Neuronal stem cell (in vitro differentiated cells): ENCODE results near the gene PAX7.
"Not testable (repeated sequence)": the region's sequence is repeated elsewhere in the genome, so short reads cannot be mapped to it uniquely, and the experiment has no call there.

Experiments used
- DNase-seq: peaks from one replicate; pipeline ENCODE4 v3.0.0-alpha.2; 2013; ENCODE audit warnings: low spot score
- H2AFZ ChIP-seq: one replicate; pipeline ENCODE4 v1.6.1; 2013; ENCODE audit warnings: mild to moderate bottlenecking, low read length, inconsistent platforms
- H2AK5ac ChIP-seq: 2 replicates; pipeline ENCODE4 v1.6.1; 2013; ENCODE audit warnings: low read depth, mild to moderate bottlenecking, inconsistent platforms, low read length, moderate library complexity, mixed read lengths
- H2BK120ac ChIP-seq: 2 replicates; pipeline ENCODE4 v1.6.1; 2013; ENCODE audit warnings: low read depth, mild to moderate bottlenecking, inconsistent platforms, low read length, moderate library complexity, mixed read lengths
- H2BK12ac ChIP-seq: one replicate; pipeline ENCODE4 v1.6.1; 2013; ENCODE audit warnings: low read length, inconsistent platforms
- H2BK15ac ChIP-seq: 2 replicates; pipeline ENCODE4 v1.6.1; 2013; ENCODE audit warnings: mild to moderate bottlenecking, low read length, inconsistent platforms, mixed read lengths
- H2BK5ac ChIP-seq: one replicate; pipeline ENCODE4 v1.6.1; 2013; ENCODE audit warnings: inconsistent platforms, mild to moderate bottlenecking, low read length, moderate library complexity
- H3K14ac ChIP-seq: one replicate; pipeline ENCODE4 v1.6.1; 2013; ENCODE audit warnings: low read length, inconsistent platforms
- H3K18ac ChIP-seq: 2 replicates; pipeline ENCODE4 v1.6.1; 2013; ENCODE audit warnings: low read length, inconsistent platforms
- H3K23ac ChIP-seq: 2 replicates; pipeline ENCODE4 v1.6.1; 2013; ENCODE audit warnings: low read depth, mild to moderate bottlenecking, mixed read lengths, low read length, inconsistent platforms; ENCODE audit not compliant: poor library complexity
- H3K27ac ChIP-seq: replicated peaks from 3 replicates; pipeline ENCODE4 v1.5.1; 2013; ENCODE audit warnings: low read length, inconsistent platforms
- H3K27me3 ChIP-seq, 3 experiments: 2 replicates each; pipeline ENCODE4 v1.6.1; 2013; ENCODE audit warnings: low read length in 3 of 3, mild to moderate bottlenecking in 2 of 3, inconsistent platforms in 1 of 3, low read depth in 1 of 3, mixed read lengths in 1 of 3, moderate library complexity in 1 of 3; ENCODE audit not compliant: control insufficient read depth in 3 of 3, insufficient read depth in 3 of 3
- H3K36me3 ChIP-seq, 2 donors: replicated peaks in 1 of 2; 2 replicates each; pipeline ENCODE4 v1.6.1; 2013; ENCODE audit warnings: low read length in 2 of 2; ENCODE audit not compliant: control insufficient read depth in 2 of 2, insufficient read depth in 2 of 2
- H3K4ac ChIP-seq: 2 replicates; pipeline ENCODE4 v1.6.1; 2013; ENCODE audit warnings: inconsistent platforms, mild to moderate bottlenecking, low read length, moderate library complexity
- H3K4me1 ChIP-seq, 2 donors: 1 replicate in 1 of 2; 2 replicates in 1 of 2; pipeline ENCODE4 v1.6.1; 2013; ENCODE audit warnings: low read length in 2 of 2, low read depth in 1 of 2; ENCODE audit not compliant: control insufficient read depth in 2 of 2, insufficient read depth in 1 of 2
- H3K4me2 ChIP-seq: one replicate; pipeline ENCODE4 v1.6.1; 2013; ENCODE audit warnings: mild to moderate bottlenecking, low read length, inconsistent platforms; ENCODE audit not compliant: insufficient read depth, poor library complexity, severe bottlenecking
- H3K4me3 ChIP-seq, 2 donors: 2 replicates each; pipeline ENCODE4 v1.5.1; 2013; ENCODE audit warnings: low read length in 2 of 2, mild to moderate bottlenecking in 2 of 2, inconsistent platforms in 1 of 2, moderate library complexity in 1 of 2
- H3K79me1 ChIP-seq: one replicate; pipeline ENCODE4 v1.6.1; 2013; ENCODE audit warnings: low read depth, mild to moderate bottlenecking, inconsistent platforms, low read length, moderate library complexity
- H3K9ac ChIP-seq: one replicate; pipeline ENCODE4 v1.6.1; 2013; ENCODE audit warnings: mild to moderate bottlenecking, low read depth, low read length, inconsistent platforms; ENCODE audit not compliant: poor library complexity
- H3K9me3 ChIP-seq, 2 donors: replicated peaks in 1 of 2; 2 replicates each; pipeline versions ENCODE3 to v1.6.1; 2013; ENCODE audit warnings: low read length in 2 of 2, mild to moderate bottlenecking in 2 of 2, inconsistent platforms in 1 of 2, low read depth in 1 of 2, mixed read lengths in 1 of 2, moderate library complexity in 1 of 2; ENCODE audit not compliant: control insufficient read depth in 2 of 2, insufficient read depth in 1 of 2
- H4K8ac ChIP-seq: one replicate; pipeline ENCODE4 v1.6.1; 2013; ENCODE audit warnings: low read depth, mild to moderate bottlenecking, inconsistent platforms, low read length, moderate library complexity
- H4K91ac ChIP-seq: one replicate; pipeline ENCODE4 v1.6.1; 2013; ENCODE audit warnings: low read length, low read depth, mild to moderate bottlenecking, inconsistent platforms; ENCODE audit not compliant: poor library complexity
- WGBS, 2 donors: extraction: QIAGEN DNeasy Blood & Tissue Kit; methylation state at CpG; one replicate each; pipeline ENCODE4 v1.1.7; 2013; ENCODE audit warnings: missing lambda C conversion rate in 2 of 2, mixed read lengths in 1 of 2; ENCODE audit not compliant: insufficient read length in 2 of 2, insufficient replicate concordance in 1 of 2; ENCODE audit errors: extremely low coverage in 2 of 2; 5-methylcytosine and 5-hydroxymethylcytosine counted together

Gene PAX7

GRCh38 chr1:18586016-18586415 is 44.6 kb upstream of the PAX7 start:
- not testable (repeated sequence) for H3K14ac ChIP-seq, H2AK5ac ChIP-seq, H2BK15ac ChIP-seq, H2BK120ac ChIP-seq, H3K4me2 ChIP-seq, H3K18ac ChIP-seq, H3K9me3 ChIP-seq, H3K4ac ChIP-seq, H4K91ac ChIP-seq, H2BK12ac ChIP-seq, H3K4me1 ChIP-seq, H3K4me3 ChIP-seq, H4K8ac ChIP-seq, H3K9ac ChIP-seq, H3K27ac ChIP-seq, H3K36me3 ChIP-seq, H3K27me3 ChIP-seq, H2AFZ ChIP-seq, H2BK5ac ChIP-seq, DNase-seq, H3K79me1 ChIP-seq, H3K23ac ChIP-seq
- no CpG with 5 or more reads among the region's 4 CpGs for WGBS, 2 donors

- Histone ChIP-seq H3K4me2 (no peak overlapping the region), H4K91ac (no peak overlapping the region), H3K4me1 (peaks cover 0 to 1% of the 10 kb centered on the region in 2 donors), H3K79me1 (no peaks in the 10 kb centered on the region), H3K36me3 (no peaks in the 10 kb centered on the region), H2BK5ac (no peak overlapping the region), H3K27me3 (no peaks in the 10 kb centered on the region), H3K27ac (no peak overlapping the region), H3K9me3 (no peaks in the 10 kb centered on the region), H3K9ac (no peak overlapping the region), H2BK12ac (no peak overlapping the region), H2BK120ac (no peak overlapping the region), H4K8ac (no peak overlapping the region), H3K23ac (no peak overlapping the region), H3K4ac (no peak overlapping the region), H2BK15ac (no peak overlapping the region), H2AK5ac (no peak overlapping the region), H3K18ac (no peak overlapping the region), H3K4me3 (no peak overlapping the region), H2AFZ (no peak overlapping the region), H3K14ac (no peak overlapping the region)
- no peak for DNase-seq
- WGBS, 2 donors, result no CpG with 5 or more reads among the region's 9 CpGs
Observed at GRCh38 chr1:18588093-18588492, 42.6 kb upstream of the PAX7 start.

- Histone ChIP-seq H3K4me3 (no peak overlapping the region), H3K9ac (no peak overlapping the region), H2BK120ac (no peak overlapping the region), H3K9me3 (no peaks in the 10 kb centered on the region), H2BK5ac (no peak overlapping the region), H3K23ac (no peak overlapping the region), H3K14ac (no peak overlapping the region), H3K79me1 (no peaks in the 10 kb centered on the region), H3K4me2 (no peak overlapping the region), H3K4ac (no peak overlapping the region), H2BK15ac (no peak overlapping the region), H2BK12ac (no peak overlapping the region), H3K27ac (no peak overlapping the region), H4K91ac (no peak overlapping the region), H4K8ac (no peak overlapping the region), H2AK5ac (no peak overlapping the region), H3K27me3 (peaks cover 0 to 2% (median 0%) of the 10 kb centered on the region in 3 experiments), H3K18ac (no peak overlapping the region), H3K4me1 (peaks cover 0 to 1% of the 10 kb centered on the region in 2 donors), H2AFZ (no peak overlapping the region), H3K36me3 (no peaks in the 10 kb centered on the region)
- DNase-seq, result no peak
- no CpG with 5 or more reads among the region's 1 CpG for WGBS, 2 donors
Observed at GRCh38 chr1:18592368-18592767, 38.3 kb upstream of the PAX7 start.

DNA sequence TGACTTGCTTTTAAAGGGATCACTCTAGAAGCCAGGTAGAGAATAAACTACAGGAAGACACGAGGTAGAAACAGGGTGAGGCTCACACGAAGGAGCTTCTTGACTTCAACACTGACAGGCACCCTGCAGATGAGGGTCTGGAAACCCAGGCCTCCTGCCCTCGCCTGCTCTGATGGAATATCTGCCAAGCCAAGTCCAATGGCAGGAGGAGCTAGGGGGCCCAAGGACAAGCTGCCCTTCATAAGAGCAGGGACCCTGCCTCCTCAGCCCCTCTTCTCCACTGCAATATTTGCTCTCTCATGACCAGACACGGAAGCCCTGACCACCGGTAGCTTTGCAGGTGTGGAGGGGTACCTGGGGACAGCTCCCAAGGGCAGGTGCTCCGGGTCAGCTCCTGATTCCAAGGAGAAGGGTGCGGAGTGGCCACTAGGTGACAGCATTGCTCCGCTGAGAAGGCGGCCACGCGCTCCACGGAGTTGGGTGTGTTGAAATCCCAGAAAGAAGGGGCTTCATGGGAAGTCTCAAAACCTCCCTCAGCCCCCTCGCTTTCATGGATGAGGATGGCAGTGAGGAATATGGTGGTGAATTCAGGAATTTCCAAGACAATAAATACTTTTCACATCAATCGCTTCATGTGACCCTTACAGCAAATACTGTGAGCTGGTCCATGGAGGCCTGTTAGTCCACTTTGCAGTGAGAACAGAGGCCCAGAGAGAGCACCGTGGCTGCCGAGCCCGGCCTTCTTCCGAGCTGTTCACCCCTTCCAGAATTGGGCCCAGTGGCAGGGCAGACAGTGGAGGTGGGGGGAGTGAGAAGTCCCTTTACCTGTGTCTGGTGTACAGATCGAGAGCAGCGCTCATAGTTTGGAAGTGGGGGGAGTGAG is 33.2 kb upstream of the PAX7 start:
- no peak overlapping the region for H3K4ac ChIP-seq
- no peak overlapping the region for H2AK5ac ChIP-seq
- no peak overlapping the region for H3K27ac ChIP-seq
- no peaks in the 10 kb centered on the region for H3K36me3 ChIP-seq
- no peak overlapping the region for H3K14ac ChIP-seq
- H3K23ac ChIP-seq, result no peak overlapping the region
- no peak overlapping the region for H3K4me2 ChIP-seq
- no peak overlapping the region for H3K18ac ChIP-seq
- no peak overlapping the region for H4K8ac ChIP-seq
- no peak overlapping the region for H2BK5ac ChIP-seq
- H3K4me1 ChIP-seq, result peaks cover 0 to 5% of the 10 kb centered on the region in 2 donors
- no peak overlapping the region for H2BK12ac ChIP-seq
- H3K9ac ChIP-seq, result no peak overlapping the region
- H2BK120ac ChIP-seq, result no peak overlapping the region
- WGBS, 2 donors, result no CpG with 5 or more reads among the region's 20 CpGs
- H2BK15ac ChIP-seq, result no peak overlapping the region
- no peak overlapping the region for H4K91ac ChIP-seq
- no peak overlapping the region for H2AFZ ChIP-seq
- peaks cover 0 to 2% (median 0%) of the 10 kb centered on the region in 3 experiments for H3K27me3 ChIP-seq
- peak; percentile 61 for DNase-seq
- no peaks in the 10 kb centered on the region for H3K79me1 ChIP-seq
- no peak overlapping the region for H3K4me3 ChIP-seq
- no peaks in the 10 kb centered on the region for H3K9me3 ChIP-seq
